GM13977 (cell line): ENCODE data around the gene OR1A1.
"Not testable (repeated sequence)": the region's sequence is repeated elsewhere in the genome, so short reads cannot be mapped to it uniquely, and the experiment has no call there.

ENCODE experiments used
- DNase-seq: peaks from one replicate; pipeline ENCODE4 v3.0.0; 2012; ENCODE audit warnings: low spot score
- in situ Hi-C: fragments of 300-500 bp; cut with MboI; formaldehyde crosslinking; loops from one replicate; pipeline ENCODE4 v1.12.0; 2022; ENCODE audit warnings: low sequenced_read_pairs, low pct_unique_long_range_greater_than_20kb, mixed read lengths, inconsistent platforms; ENCODE audit not compliant: unreplicated experiment
- TF ChIP-seq, protein P1 (sequence below): IDR thresholded peaks from 2 replicates; pipeline ENCODE4 v1.5.1; 2012; ENCODE audit warnings: mild to moderate bottlenecking, control low read depth; ENCODE audit not compliant: insufficient read depth; ENCODE audit errors: extremely low read depth, missing control alignments

Gene OR1A1

DNA sequence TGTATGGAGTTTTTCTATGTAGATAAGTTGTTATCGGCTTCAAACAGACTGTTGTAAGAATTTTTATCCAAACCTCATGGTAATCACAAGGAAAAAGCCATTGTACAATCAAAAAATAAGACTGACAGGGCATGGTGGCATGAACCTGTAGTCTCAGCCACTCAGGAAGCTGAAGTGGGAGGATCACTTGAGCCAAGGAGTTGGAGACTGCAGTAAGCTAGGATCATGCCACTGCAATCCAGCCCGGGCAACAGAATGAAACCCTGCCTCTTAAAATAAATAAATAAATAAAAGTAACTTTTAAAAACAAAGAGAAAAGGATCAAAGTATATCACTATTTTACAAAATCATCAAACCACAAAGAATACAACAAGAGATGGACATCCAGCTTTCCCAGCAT is 14.4 kb downstream of the OR1A1 start:
- no peak for DNase-seq
- in situ Hi-C loops: no loop called here
- TF ChIP-seq, protein P1, sequence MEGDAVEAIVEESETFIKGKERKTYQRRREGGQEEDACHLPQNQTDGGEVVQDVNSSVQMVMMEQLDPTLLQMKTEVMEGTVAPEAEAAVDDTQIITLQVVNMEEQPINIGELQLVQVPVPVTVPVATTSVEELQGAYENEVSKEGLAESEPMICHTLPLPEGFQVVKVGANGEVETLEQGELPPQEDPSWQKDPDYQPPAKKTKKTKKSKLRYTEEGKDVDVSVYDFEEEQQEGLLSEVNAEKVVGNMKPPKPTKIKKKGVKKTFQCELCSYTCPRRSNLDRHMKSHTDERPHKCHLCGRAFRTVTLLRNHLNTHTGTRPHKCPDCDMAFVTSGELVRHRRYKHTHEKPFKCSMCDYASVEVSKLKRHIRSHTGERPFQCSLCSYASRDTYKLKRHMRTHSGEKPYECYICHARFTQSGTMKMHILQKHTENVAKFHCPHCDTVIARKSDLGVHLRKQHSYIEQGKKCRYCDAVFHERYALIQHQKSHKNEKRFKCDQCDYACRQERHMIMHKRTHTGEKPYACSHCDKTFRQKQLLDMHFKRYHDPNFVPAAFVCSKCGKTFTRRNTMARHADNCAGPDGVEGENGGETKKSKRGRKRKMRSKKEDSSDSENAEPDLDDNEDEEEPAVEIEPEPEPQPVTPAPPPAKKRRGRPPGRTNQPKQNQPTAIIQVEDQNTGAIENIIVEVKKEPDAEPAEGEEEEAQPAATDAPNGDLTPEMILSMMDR: no peak

DNA sequence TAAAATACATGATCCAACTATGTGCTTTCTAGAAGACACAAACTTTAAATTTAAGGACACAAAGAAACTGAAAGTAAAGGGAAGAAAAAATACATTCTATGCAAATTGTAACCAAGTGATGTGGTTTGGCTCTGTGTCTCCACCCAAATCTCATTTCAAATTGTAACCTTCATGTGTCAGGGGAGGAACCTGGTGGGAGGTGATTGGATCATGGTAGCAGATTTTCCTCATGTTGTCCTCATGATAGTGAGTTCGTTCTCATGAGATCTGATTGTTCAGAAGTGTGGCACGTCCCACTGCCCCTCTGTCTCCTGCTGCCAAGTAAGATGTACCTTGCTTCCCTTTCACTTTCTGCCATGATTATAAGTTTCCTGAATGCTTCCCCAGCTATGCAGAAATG is 15.0 kb downstream of the OR1A1 start:
- in situ Hi-C loops: no loop called here
- TF ChIP-seq, protein P1: no peak
- DNase-seq: no peak

DNA sequence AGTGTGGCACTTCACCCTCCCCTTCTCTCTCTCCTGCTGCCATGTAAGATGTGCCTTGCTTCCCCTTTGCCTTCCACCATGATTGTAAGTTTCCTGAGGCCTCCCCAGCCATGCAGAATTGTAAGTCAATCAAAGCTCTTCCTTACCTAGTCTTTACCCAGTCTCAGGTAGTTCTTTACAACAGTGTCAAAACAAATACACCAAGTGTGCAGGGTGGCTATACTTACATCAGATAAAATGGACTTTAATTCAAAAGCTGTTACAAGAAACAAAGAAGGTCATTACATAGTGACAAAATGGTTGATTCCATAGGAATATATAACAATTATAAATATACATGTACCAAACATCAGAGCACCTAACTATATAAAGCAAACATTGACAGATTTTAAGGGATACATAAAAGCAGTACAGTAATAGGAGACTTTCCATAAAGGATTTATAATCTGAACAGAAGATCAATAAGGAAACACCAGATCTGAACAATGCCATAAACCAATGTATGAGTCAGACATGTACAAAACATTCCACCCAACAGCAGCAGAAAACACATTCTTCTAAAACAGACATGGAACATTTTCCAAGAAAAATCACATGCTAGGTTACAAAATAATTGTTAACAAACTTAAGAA is 17.4 kb downstream of the OR1A1 start:
- DNase-seq, in situ Hi-C loops: not testable (repeated sequence)

DNA sequence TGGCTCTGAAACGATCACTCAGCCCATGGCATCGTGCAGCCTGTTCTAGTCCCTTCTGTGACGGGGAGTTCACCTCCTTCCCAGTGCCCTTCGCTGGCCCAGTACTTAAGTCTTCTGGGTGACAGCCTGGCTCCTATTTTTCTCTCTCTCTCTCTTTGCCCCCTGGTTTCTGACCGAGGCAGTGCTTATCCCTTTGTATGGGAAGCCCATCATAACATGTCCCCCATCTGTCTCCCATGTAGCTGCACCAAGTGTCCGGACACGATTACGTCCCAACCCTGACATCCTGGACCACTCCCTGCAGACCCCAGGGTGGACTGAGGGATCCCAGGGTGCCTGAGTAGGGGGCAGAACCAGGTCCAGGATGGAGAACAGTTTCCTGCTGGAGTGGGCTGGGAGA is 24.8 kb downstream of the OR1A1 start:
- in situ Hi-C loops, DNase-seq: not testable (repeated sequence)

DNA sequence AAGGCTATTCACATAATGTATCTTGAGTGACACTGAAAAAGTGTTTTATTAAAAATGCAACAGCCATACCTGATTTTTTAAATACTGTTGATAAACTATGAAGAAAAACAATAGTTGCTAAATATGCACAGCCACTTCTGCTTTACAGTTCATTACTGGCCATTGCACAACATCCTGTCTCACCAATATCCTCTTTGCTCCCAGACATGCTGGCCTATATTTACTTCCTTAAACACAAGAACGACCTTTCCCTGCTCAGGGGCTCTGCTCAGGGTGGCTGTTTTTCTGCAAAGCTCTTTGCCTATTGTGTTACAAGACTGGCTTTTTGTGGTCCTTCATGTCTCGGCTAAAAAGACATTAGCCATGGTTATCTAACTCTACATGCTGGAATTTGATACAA is 31.2 kb downstream of the OR1A1 start:
- DNase-seq, in situ Hi-C loops: not testable (repeated sequence)

DNA sequence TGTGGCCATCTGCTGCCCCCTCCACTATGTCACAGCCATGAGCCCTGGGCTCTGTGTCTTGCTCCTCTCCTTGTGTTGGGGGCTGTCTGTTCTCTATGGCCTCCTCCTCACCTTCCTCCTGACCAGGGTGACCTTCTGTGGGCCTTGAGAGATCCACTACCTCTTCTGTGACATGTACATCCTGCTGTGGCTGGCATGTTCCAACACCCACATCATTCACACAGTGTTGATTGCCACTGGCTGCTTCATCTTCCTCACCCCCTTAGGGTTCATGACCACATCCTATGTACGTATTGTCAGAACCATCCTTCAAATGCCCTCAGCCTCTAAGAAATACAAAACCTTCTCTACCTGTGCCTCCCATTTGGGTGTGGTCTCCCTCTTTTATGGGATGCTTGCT is 33.6 kb downstream of the OR1A1 start:
- DNase-seq, in situ Hi-C loops: not testable (repeated sequence)

DNA sequence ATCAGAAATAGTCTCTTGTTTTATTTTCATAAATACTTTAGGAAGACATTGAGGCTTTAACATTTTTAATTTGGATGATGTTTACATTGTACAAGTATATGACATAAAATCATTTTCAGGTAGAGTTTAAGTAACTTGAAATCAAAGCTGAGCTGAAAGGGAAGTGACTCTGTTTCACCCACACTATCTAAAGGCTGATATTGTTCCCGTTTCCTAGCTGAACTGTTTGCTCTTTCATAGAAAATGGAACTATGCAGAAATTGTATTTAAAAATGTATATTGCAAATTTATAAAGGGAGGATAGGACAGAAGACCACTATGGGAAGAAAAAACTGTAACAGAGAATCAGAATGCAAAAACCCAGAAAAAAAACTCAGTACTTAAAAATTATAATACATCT is 37.4 kb downstream of the OR1A1 start:
- in situ Hi-C loops, DNase-seq: not testable (repeated sequence)

DNA sequence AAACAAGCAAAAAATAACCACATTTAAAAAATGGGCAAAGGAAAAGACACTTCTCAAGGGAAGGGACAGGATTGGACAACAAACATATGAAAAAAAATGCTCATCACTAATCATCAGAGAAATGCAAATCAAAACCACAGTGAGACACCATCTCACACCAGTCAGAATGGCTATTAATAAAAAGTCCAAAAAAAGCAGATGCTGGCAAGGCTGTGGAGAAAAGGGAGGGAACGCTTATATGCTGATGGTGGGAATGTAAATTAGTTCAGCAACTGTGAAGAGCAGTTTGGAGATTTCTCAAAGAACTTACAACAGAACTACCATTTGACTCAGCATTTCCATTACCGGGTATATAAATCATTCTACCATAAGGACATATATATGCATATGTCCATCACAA is 41.5 kb downstream of the OR1A1 start:
- in situ Hi-C loops, DNase-seq: not testable (repeated sequence)

DNA sequence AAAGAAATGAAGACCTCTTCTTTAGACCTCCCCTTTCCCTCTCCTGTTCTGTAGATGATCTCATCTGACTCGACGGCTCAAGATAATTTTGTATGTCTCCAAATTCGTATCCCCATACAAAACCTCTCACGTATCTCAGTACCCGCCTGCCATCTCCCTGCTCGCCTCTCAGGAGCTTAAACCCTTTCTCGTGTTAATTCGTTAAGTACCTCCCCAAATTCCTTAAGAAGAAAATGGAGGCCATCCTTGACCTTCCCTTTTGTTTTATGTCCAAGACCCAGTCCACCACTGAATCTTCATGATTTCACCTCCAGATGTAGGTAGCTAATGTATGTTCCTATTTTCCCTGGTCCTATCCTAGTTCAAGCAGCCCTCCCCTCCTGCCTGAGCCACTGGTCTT is 49.1 kb downstream of the OR1A1 start:
- DNase-seq: no peak
- in situ Hi-C loops: no loop called here

DNA sequence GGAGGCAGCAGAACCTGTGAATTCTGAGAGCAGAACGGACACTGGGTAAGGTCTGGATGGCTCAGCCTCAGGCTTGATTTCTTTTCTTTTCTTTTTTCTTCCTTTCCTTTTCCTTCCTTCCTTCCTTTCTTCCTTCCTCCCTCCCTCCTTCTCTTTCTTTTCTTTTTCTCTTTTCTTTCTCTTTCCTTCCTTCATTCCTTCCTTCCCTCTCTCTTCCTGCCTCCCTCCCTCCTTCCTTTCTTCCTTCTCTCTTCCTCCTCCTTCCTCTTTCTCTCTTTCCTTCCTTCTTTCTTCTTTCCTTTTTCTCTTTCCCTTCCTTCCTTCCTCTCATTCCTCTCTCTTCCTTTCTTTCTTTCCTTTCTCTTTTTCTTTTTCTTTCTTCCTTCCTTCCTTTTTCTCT is 52.7 kb downstream of the OR1A1 start:
- DNase-seq: no peak
- in situ Hi-C loops: no loop called here
- TF ChIP-seq, protein P1: no peak

More for the DNA sequence above, 49.1 kb downstream of the OR1A1 start:
- TF ChIP-seq, protein P1: no peak
